HG02571 (cell line): ENCODE data around the gene CENPM.

ENCODE experiments used
- ATAC-seq: cut with Tn5 transposase; IDR thresholded peaks from one replicate; pipeline ENCODE4 v1.9.1; 2021; ENCODE audit warnings: mild to moderate bottlenecking, moderate library complexity; ENCODE audit not compliant: unreplicated experiment

The CENPM gene

GRCh38 chr22:41933411-41934177 lies 13.4 kb downstream of the CENPM start:
- ATAC-seq: no peak

GRCh38 chr22:41932353-41932752 lies 14.6 kb downstream of the CENPM start:
- ATAC-seq: no peak

GRCh38 chr22:41931701-41932269 lies 15.2 kb downstream of the CENPM start:
- ATAC-seq: no peak

GRCh38 chr22:41929418-41929810 lies 17.5 kb downstream of the CENPM start:
- ATAC-seq: no peak

GRCh38 chr22:41928593-41929417 lies 18.1 kb downstream of the CENPM start:
- no peak for ATAC-seq

- ATAC-seq: no peak
Observed at GRCh38 chr22:41927813-41928212, 19.1 kb downstream of the CENPM start.

- ATAC-seq: peak; percentile 38
Observed at GRCh38 chr22:41925783-41926460, 21.0 kb downstream of the CENPM start.

GRCh38 chr22:41923595-41924276 lies 23.2 kb downstream of the CENPM start:
- ATAC-seq: no peak

GRCh38 chr22:41922940-41923594 lies 23.9 kb downstream of the CENPM start:
- no peak for ATAC-seq

- ATAC-seq: no peak
Observed at GRCh38 chr22:41922328-41922727, 24.6 kb downstream of the CENPM start.

GRCh38 chr22:41920271-41920976 lies 26.5 kb downstream of the CENPM start:
- ATAC-seq: peak; percentile 16

- peak; percentile 44 for ATAC-seq
Observed at GRCh38 chr22:41919357-41920224, 27.4 kb downstream of the CENPM start.

GRCh38 chr22:41917903-41918791 lies 28.8 kb downstream of the CENPM start:
- no peak for ATAC-seq

- no peak for ATAC-seq
Observed at GRCh38 chr22:41917375-41917902, 29.5 kb downstream of the CENPM start.

- ATAC-seq: no peak
Observed at GRCh38 chr22:41916745-41917358, 30.1 kb downstream of the CENPM start.

GRCh38 chr22:41915786-41916493 lies 31.0 kb downstream of the CENPM start:
- no peak for ATAC-seq
